ENCODE results near the gene CDK2AP2.
"Not testable (repeated sequence)": the region's sequence is repeated elsewhere in the genome, so short reads cannot be mapped to it uniquely, and the experiment has no call there.

The CDK2AP2 gene

DNA sequence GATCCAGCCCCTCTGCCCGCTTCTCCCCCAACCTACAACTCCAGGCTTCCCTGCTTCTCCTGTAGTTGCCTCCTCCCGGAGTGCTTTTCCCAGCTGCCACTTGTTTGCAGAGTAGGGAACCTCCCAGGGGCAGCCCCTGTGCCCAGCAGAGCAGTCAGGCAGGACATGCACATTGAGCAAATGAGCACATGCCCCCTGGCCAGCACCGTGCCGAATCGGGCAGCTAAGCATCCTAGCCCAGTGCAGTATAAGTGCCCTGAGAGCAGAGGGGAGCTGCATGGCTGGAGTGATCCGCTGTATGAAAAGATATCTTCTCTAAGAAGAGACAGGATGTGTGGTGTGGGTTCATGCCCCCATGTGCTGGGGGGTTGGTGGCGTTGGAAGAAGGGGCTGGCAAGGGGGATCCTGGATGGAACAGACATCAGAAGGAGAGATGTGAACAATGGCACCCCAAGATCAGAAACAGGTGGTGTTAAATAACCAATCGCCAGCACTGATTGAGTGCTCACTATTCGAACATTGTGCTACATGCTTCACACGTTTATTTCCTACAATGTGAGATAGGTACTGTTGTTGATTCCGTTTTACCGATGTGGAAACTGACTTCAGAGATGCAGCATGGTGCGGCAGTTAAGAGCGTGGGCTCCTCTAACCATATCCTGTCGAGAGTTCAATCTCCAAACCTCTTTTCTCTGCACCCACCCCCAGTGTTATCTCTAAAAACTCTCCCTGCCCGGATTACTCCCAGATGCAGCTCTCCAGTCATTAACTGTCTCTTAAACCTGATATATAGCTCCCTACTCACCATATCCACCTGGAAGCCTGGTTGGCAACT is 23.9 kb downstream of the CDK2AP2 start:
- peaks cover 30% of the 10 kb centered on the region for H3F3A ChIP-seq (ENCODE audit: insufficient read depth)
- peak overlapping the region; percentile 64 for H3K9ac ChIP-seq (ENCODE audit: low read length)
- H2AFZ ChIP-seq (ENCODE audit: low read depth, low read length, severe bottlenecking), result no peak overlapping the region
- peak overlapping the region; percentile 95 for H3K27ac ChIP-seq (ENCODE audit: low read depth, low read length)
- H3K27me3 ChIP-seq (ENCODE audit: low read length), result no peaks in the 10 kb centered on the region
- no peaks in the 10 kb centered on the region for H3K9me2 ChIP-seq (replicated peaks; ENCODE audit: insufficient read depth, low read length)
- no peaks in the 10 kb centered on the region for H3K36me3 ChIP-seq (ENCODE audit: low read length)
- H4K20me1 ChIP-seq (ENCODE audit: low read depth, low read length), result no peaks in the 10 kb centered on the region
- no peak for TF ChIP-seq EZH2phosphoT487 (conservative IDR thresholded peaks at IDR 0.05; ENCODE audit: low read length)
- TF ChIP-seq, protein P1, sequence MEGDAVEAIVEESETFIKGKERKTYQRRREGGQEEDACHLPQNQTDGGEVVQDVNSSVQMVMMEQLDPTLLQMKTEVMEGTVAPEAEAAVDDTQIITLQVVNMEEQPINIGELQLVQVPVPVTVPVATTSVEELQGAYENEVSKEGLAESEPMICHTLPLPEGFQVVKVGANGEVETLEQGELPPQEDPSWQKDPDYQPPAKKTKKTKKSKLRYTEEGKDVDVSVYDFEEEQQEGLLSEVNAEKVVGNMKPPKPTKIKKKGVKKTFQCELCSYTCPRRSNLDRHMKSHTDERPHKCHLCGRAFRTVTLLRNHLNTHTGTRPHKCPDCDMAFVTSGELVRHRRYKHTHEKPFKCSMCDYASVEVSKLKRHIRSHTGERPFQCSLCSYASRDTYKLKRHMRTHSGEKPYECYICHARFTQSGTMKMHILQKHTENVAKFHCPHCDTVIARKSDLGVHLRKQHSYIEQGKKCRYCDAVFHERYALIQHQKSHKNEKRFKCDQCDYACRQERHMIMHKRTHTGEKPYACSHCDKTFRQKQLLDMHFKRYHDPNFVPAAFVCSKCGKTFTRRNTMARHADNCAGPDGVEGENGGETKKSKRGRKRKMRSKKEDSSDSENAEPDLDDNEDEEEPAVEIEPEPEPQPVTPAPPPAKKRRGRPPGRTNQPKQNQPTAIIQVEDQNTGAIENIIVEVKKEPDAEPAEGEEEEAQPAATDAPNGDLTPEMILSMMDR (IDR thresholded peaks at IDR 0.05; ENCODE audit: insufficient read depth, low read length, poor library complexity, severe bottlenecking), result no peak
- peak overlapping the region; percentile 96 for H3K4me2 ChIP-seq (ENCODE audit: low read depth, low read length, poor library complexity, severe bottlenecking)
- H3K79me2 ChIP-seq (ENCODE audit: insufficient read depth, low read length), result peaks cover 18% of the 10 kb centered on the region
- H3K9me3 ChIP-seq (ENCODE audit: insufficient read depth, low read length), result no peaks in the 10 kb centered on the region
- peak overlapping the region; percentile 53 for H3K4me3 ChIP-seq (ENCODE audit: insufficient read depth, low read length, poor library complexity, severe bottlenecking)

DNA sequence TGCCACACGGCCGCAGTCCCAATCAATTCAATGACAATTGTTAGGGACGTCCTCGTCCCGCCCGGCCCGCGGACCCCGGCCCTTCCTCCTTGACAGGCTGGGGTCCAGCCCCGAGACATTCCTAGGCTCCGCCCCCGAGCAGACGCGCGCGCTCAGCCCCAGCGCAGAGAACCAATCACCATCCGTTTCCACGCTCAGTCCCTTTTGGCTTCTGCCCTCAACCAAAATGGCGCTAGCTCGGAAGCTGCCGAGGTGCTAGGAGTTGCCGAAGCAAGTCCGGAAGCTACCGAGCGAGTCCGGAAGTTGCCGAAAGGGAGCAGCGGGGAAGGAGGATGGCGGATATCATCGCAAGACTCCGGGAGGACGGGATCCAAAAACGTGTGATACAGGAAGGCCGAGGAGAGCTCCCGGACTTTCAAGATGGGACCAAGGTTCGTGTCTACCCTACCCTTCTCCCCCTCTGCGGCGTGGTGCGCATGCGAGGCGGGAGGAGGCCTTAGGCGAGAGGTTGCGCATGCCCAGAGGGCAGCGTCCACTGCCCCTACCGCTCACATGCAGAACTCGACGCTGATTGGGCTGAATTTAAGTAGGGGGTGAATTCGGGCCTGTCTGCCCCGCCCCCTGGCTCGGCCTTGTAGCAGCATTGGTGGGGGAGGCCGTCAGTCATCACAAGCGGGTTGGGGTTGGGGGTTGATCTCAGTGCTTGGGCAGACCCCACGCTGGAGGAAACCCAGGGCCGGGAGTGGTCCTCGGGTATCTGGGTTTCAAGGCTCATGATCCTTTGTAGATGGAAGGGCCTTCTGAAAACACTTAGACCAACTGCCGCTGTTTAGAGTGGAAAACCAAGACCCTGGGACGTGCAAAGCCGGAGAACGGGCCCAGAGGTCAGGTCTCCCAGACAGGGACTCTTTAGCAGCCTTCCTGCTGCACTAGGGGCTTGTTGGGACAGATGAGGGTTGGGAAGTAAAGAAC is 24.8 kb downstream of the CDK2AP2 start, which contains the start of gene AIP:
AIP (plus strand) TSS at position 200 of the 972 bp plus-strand sequence; CDS start at position 333, 133 bp downstream.
- H3K27ac ChIP-seq (ENCODE audit: low read depth, low read length), result peak within 1 kb of the TSS; percentile 95
- H3K27me3 ChIP-seq (ENCODE audit: low read length), result no peaks in the 10 kb centered on the region
- H3K4me2 ChIP-seq (ENCODE audit: low read depth, low read length, poor library complexity, severe bottlenecking), result peak within 1 kb of the TSS; percentile 96
- peak within 1 kb of the TSS; percentile 53 for H3K4me3 ChIP-seq (ENCODE audit: insufficient read depth, low read length, poor library complexity, severe bottlenecking)
- H3F3A ChIP-seq (ENCODE audit: insufficient read depth), result peaks cover 30% of the 10 kb centered on the region
- no peaks in the 10 kb centered on the region for H3K9me2 ChIP-seq (replicated peaks; ENCODE audit: insufficient read depth, low read length)
- H2AFZ ChIP-seq (ENCODE audit: low read depth, low read length, severe bottlenecking), result peak within 1 kb of the TSS; percentile 38
- peak within 1 kb of the TSS; percentile 64 for H3K9ac ChIP-seq (ENCODE audit: low read length)
- no peaks in the 10 kb centered on the region for H3K36me3 ChIP-seq (ENCODE audit: low read length)
- TF ChIP-seq EZH2phosphoT487 (conservative IDR thresholded peaks at IDR 0.05; ENCODE audit: low read length), result no peak
- TF ChIP-seq, protein P1 (IDR thresholded peaks at IDR 0.05; ENCODE audit: insufficient read depth, low read length, poor library complexity, severe bottlenecking), result no peak
- no peaks in the 10 kb centered on the region for H4K20me1 ChIP-seq (ENCODE audit: low read depth, low read length)
- no peaks in the 10 kb centered on the region for H3K9me3 ChIP-seq (ENCODE audit: insufficient read depth, low read length)
- peaks cover 18% of the 10 kb centered on the region for H3K79me2 ChIP-seq (ENCODE audit: insufficient read depth, low read length)

DNA sequence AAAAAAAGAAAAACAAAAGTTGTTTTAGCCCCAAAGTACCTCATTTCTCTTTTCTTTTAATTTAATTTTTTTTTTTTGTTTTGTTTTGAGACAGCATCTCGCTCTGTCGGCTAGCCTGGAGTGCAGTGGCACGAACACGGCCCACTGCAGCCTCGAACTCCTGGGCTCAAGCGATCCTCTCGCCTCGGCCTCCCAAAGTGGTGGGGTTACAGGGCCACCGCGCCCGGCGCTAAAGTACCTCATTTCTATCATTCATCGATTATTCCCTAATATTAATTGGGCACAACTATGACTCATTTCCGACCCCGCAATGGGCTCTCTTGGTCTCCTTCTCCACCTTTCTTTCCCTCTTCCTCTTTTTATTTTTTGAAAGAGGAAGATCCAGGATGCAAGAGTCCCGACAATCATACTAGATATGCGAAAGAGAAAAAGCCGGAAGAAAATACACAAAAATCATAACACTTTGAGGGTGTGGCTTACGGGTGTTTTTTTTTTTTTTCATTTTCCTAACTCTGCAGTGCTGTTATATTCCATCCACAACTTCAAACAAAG is 25.6 kb downstream of the CDK2AP2 start:
- Histone ChIP-seq H4K20me1 (ENCODE audit: low read depth, low read length) (no peaks in the 10 kb centered on the region), H3K9me3 (ENCODE audit: insufficient read depth, low read length) (no peaks in the 10 kb centered on the region), H3K4me3 (ENCODE audit: insufficient read depth, low read length, poor library complexity, severe bottlenecking) (peak overlapping the region; percentile 53), H2AFZ (ENCODE audit: low read depth, low read length, severe bottlenecking) (peak overlapping the region; percentile 38), H3K4me2 (ENCODE audit: low read depth, low read length, poor library complexity, severe bottlenecking) (peak overlapping the region; percentile 96), H3F3A (ENCODE audit: insufficient read depth) (peaks cover 30% of the 10 kb centered on the region), H3K27me3 (ENCODE audit: low read length) (no peaks in the 10 kb centered on the region), H3K27ac (ENCODE audit: low read depth, low read length) (peak overlapping the region; percentile 95), H3K36me3 (ENCODE audit: low read length) (no peaks in the 10 kb centered on the region), H3K9ac (ENCODE audit: low read length) (peak overlapping the region; percentile 64), H3K79me2 (ENCODE audit: insufficient read depth, low read length) (peaks cover 18% of the 10 kb centered on the region), H3K9me2 (replicated peaks; ENCODE audit: insufficient read depth, low read length) (no peaks in the 10 kb centered on the region)
- TF ChIP-seq EZH2phosphoT487 (conservative IDR thresholded peaks at IDR 0.05; ENCODE audit: low read length), result no peak
- TF ChIP-seq, protein P1 (IDR thresholded peaks at IDR 0.05; ENCODE audit: insufficient read depth, low read length, poor library complexity, severe bottlenecking), result no peak

- not testable (repeated sequence) for H2AFZ ChIP-seq (ENCODE audit: low read depth, low read length, severe bottlenecking); H3K4me2 ChIP-seq (ENCODE audit: low read depth, low read length, poor library complexity, severe bottlenecking)
These were observed 30.5 kb downstream of the CDK2AP2 start for GRCh38 chr11:67477344-67478050.

More at GRCh38 chr11:67477344-67478050, 30.5 kb downstream of the CDK2AP2 start:
- H3F3A ChIP-seq (ENCODE audit: insufficient read depth); H3K9ac ChIP-seq (ENCODE audit: low read length); H3K9me2 ChIP-seq (replicated peaks; ENCODE audit: insufficient read depth, low read length); H3K27me3 ChIP-seq (ENCODE audit: low read length); H3K27ac ChIP-seq (ENCODE audit: low read depth, low read length); H4K20me1 ChIP-seq (ENCODE audit: low read depth, low read length); H3K79me2 ChIP-seq (ENCODE audit: insufficient read depth, low read length); H3K4me3 ChIP-seq (ENCODE audit: insufficient read depth, low read length, poor library complexity, severe bottlenecking); H3K9me3 ChIP-seq (ENCODE audit: insufficient read depth, low read length); H3K36me3 ChIP-seq (ENCODE audit: low read length): not testable (repeated sequence)
